GM12874 (cell line): ENCODE measurements around the gene GPR162.

Experiments
- CTCF ChIP-seq: IDR thresholded peaks from 2 replicates; pipeline ENCODE4 v1.5.1; 2011; ENCODE audit warnings: low read depth, mild to moderate bottlenecking, control low read depth, low read length, moderate library complexity; ENCODE audit not compliant: insufficient read depth

Gene GPR162

GRCh38 chr12:6830286-6830890 is 8.8 kb downstream of the GPR162 start:
- TF ChIP-seq CTCF = no peak

GRCh38 chr12:6830999-6831398 is 9.4 kb downstream of the GPR162 start:
- no peak for TF ChIP-seq CTCF

DNA sequence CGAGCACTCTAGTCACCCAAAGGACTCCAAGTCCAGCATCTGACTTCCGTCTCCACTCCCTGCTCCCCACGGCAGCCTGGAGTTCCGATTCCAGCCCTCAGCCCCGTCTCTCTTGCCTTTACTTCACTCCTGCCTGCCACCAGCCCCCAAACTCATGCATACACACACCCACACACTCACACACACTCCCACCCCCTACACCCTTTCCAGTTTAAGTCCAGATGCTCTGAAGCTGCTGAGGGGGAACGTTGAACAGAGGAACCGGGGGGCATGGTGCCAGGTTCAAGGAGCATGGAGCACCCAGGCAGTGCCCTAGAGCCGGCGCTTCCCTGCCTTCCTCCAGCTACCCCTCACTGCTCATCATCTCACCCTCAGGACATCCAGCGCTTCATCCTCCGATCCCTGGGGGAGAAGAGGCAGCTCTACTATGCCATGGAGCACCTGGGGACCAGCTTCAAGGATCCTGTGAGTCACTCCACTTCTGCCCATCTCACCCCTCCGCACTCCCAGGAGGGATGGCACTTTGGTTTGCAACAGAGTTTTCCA is 9.9 kb downstream of the GPR162 start:
- no peak for TF ChIP-seq CTCF

DNA sequence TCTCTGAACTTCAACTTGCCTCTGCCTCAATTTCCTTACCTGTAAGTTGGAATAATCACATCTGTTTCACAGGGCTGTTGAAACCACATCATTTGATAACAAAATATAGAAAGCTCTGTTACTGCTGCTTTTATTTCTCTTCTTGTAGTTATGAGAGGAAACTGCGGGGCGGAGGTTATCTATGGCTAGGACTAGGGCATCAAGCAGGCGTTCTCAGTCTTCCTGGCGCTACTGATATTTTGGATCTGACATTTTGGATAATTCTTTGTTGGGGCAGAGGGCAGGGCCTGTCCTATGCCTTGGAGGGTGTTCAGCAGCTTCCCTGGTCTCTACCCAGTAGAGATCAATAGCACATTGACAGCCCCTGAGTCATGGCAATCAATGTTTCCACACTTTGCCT is 10.5 kb downstream of the GPR162 start:
- TF ChIP-seq CTCF = no peak

- no peak for TF ChIP-seq CTCF
Measured at GRCh38 chr12:6833189-6833890, 11.7 kb downstream of the GPR162 start.

- no peak for TF ChIP-seq CTCF
Measured at GRCh38 chr12:6834254-6834653, 12.6 kb downstream of the GPR162 start.

GRCh38 chr12:6834873-6835272 is 13.3 kb downstream of the GPR162 start:
- no peak for TF ChIP-seq CTCF
